Testis (tissue), 3 donors: ENCODE results near the gene INTS7. TPM values are rescaled to one million over a fixed set of nuclear protein-coding genes. Genes with fewer than 3 reads are reported as not detected.

Source experiments
- DNase-seq: peaks from one replicate; pipeline ENCODE4 v3.0.0-alpha.2; 2019
- H3K27ac ChIP-seq, 2 donors: fragments of 200-600 bp; sonication (generic); one replicate each; pipeline ENCODE4 v1.5.1; 2019
- H3K27me3 ChIP-seq: fragments of 200-600 bp; sonication (generic); one replicate; pipeline ENCODE4 v1.5.1; 2019
- H3K36me3 ChIP-seq: fragments of 200-600 bp; sonication (generic); one replicate; pipeline ENCODE4 v1.5.1; 2017; ENCODE audit warnings: low read depth; ENCODE audit errors: missing control alignments
- H3K4me1 ChIP-seq: fragments of 200-600 bp; sonication (generic); one replicate; pipeline ENCODE4 v1.5.1; 2019
- H3K4me3 ChIP-seq, 2 donors: fragments of 200-600 bp; sonication (generic); one replicate each; pipeline ENCODE4 v1.5.1; 2017 to 2019
- H3K9me3 ChIP-seq: fragments of 200-600 bp; sonication (generic); one replicate; pipeline ENCODE4 v1.5.1; 2017
- CTCF ChIP-seq, 3 experiments: fragments of 450-650 bp in 2 of 3; fragments of 200-600 bp in 1 of 3; sonication (generic) in 1 of 3; IDR thresholded peaks; one replicate each; pipeline ENCODE4 v1.5.1; 2016 to 2019; ENCODE audit warnings: antibody characterized with exemption in 3 of 3, mild to moderate bottlenecking in 2 of 3, moderate library complexity in 1 of 3
- POLR2A ChIP-seq: fragments of 450-650 bp; IDR thresholded peaks from one replicate; pipeline ENCODE4 v1.6.1; 2017; ENCODE audit warnings: antibody characterized with exemption, mild to moderate bottlenecking, moderate library complexity
- WGBS, 2 donors: methylation state at CpG; one replicate each; pipeline ENCODE4 v1.1.5; 2018; 5-methylcytosine and 5-hydroxymethylcytosine counted together
- intact Hi-C: fragments of 100-400 bp; cut with DNase I; formaldehyde crosslinking; loops from one replicate; pipeline ENCODE4 v1.15.1; 2023; ENCODE audit warnings: low total_unique reads
- polyA plus RNA-seq: library from polyadenylated mRNA; stranded (reverse); fragments of 350-450 nt; fragmentation: Illumina TruSeq; extraction: RNeasy Lipid Tissue Mini Kit (QIAGEN cat#74804); gene quantifications from one replicate; pipeline ENCODE4 v1.2.3, GENCODE V29; 2014; ENCODE audit warnings: low read depth, low replicate concordance; ENCODE audit not compliant: insufficient read depth
- total RNA-seq, 2 donors: library from RNA; depleted of rRNA; stranded (reverse); fragments of >200 nt; gene quantifications; one replicate each; pipeline ENCODE4 v1.2.3, GENCODE V29; 2016

The INTS7 gene
- total and polyA plus RNA-seq, 3 donors from 2014 or later: 29.9 to 51.1 (median 35.6) TPM

- TF ChIP-seq CTCF (IDR thresholded peaks at IDR 0.05) (no peak), POLR2A (no peak)
- Histone ChIP-seq H3K9me3 (no peaks in the 10 kb centered on the region), H3K27me3 (no peaks in the 10 kb centered on the region), H3K4me1 (no peaks in the 10 kb centered on the region), H3K36me3 (no peaks in the 10 kb centered on the region), H3K4me3 (no peak overlapping the region), H3K27ac (no peak overlapping the region)
- 76 to 89% methylated on average over 3 of the region's 3 CpGs for WGBS, 2 donors
- no peak for DNase-seq
- intact Hi-C loops: no loop called here
Measured at GRCh38 chr1:212074856-212075255, 39.5 kb upstream of the INTS7 start.

- no peak for DNase-seq
- TF ChIP-seq CTCF (IDR thresholded peaks at IDR 0.05): no peak
- no peak for TF ChIP-seq POLR2A
- Histone ChIP-seq H3K36me3 (no peaks in the 10 kb centered on the region), H3K4me1 (no peaks in the 10 kb centered on the region), H3K27ac (no peak overlapping the region), H3K27me3 (no peaks in the 10 kb centered on the region), H3K9me3 (no peaks in the 10 kb centered on the region), H3K4me3 (no peak overlapping the region)
- WGBS, 2 donors: 94 to 98% methylated on average over 3 of the region's 3 CpGs
- intact Hi-C loops: no loop called here
Measured at GRCh38 chr1:212074313-212074712, 39.0 kb upstream of the INTS7 start.

- Histone ChIP-seq H3K4me3 (no peak overlapping the region), H3K9me3 (no peaks in the 10 kb centered on the region), H3K36me3 (no peaks in the 10 kb centered on the region), H3K27ac (no peak overlapping the region), H3K27me3 (no peaks in the 10 kb centered on the region), H3K4me1 (no peaks in the 10 kb centered on the region)
- no peak for DNase-seq
- TF ChIP-seq POLR2A: no peak
- TF ChIP-seq CTCF (IDR thresholded peaks at IDR 0.05): no peak
- intact Hi-C loops: no loop called here
- WGBS, 2 donors: 95 to 98% methylated on average over 1 of the region's 1 CpG
Measured at GRCh38 chr1:212073490-212073889, 38.1 kb upstream of the INTS7 start.

GRCh38 chr1:212072047-212072446 lies 36.7 kb upstream of the INTS7 start:
- no peak for DNase-seq
- H3K9me3 ChIP-seq: no peaks in the 10 kb centered on the region
- H3K4me3 ChIP-seq: no peak overlapping the region
- no peak for TF ChIP-seq CTCF (IDR thresholded peaks at IDR 0.05)
- no peak for TF ChIP-seq POLR2A
- intact Hi-C loops: no loop called here
- no peaks in the 10 kb centered on the region for H3K36me3 ChIP-seq
- H3K27me3 ChIP-seq: no peaks in the 10 kb centered on the region
- H3K4me1 ChIP-seq: no peaks in the 10 kb centered on the region
- H3K27ac ChIP-seq: no peak overlapping the region
- 84 to 89% methylated on average over 1 of the region's 1 CpG for WGBS, 2 donors

GRCh38 chr1:212070720-212071302 lies 35.5 kb upstream of the INTS7 start:
- TF ChIP-seq POLR2A (no peak), CTCF (IDR thresholded peaks at IDR 0.05) (peak; percentile 51 to 68 (median 60))
- intact Hi-C loops: no loop called here
- DNase-seq: no peak
- Histone ChIP-seq H3K36me3 (no peaks in the 10 kb centered on the region), H3K4me1 (no peaks in the 10 kb centered on the region), H3K9me3 (no peaks in the 10 kb centered on the region), H3K4me3 (no peak overlapping the region), H3K27ac (no peak overlapping the region), H3K27me3 (no peaks in the 10 kb centered on the region)
